ENCODE results near the gene SPINT1.

DNA sequence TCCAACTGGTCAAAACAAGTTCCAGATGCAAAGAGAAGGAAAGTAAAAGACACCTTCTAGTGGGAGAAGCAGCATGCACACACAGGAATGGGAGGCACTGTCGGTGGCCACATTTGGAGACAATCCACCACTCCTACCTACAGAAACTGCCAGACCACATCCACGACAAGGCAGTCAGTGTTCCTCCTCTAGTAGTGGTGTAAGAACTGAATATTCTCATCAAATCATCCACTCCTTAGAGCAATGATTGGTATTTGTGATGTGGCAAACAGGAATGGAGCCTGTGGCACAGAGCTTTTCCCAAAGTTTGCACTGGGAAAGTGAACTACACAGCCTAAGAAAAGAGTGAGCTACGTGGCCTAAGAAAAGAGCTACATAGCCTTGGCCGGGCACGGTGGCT lies 5.1 kb upstream of the SPINT1 start:
- TF ChIP-seq, protein P1, sequence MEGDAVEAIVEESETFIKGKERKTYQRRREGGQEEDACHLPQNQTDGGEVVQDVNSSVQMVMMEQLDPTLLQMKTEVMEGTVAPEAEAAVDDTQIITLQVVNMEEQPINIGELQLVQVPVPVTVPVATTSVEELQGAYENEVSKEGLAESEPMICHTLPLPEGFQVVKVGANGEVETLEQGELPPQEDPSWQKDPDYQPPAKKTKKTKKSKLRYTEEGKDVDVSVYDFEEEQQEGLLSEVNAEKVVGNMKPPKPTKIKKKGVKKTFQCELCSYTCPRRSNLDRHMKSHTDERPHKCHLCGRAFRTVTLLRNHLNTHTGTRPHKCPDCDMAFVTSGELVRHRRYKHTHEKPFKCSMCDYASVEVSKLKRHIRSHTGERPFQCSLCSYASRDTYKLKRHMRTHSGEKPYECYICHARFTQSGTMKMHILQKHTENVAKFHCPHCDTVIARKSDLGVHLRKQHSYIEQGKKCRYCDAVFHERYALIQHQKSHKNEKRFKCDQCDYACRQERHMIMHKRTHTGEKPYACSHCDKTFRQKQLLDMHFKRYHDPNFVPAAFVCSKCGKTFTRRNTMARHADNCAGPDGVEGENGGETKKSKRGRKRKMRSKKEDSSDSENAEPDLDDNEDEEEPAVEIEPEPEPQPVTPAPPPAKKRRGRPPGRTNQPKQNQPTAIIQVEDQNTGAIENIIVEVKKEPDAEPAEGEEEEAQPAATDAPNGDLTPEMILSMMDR (IDR thresholded peaks at IDR 0.05; ENCODE audit: low read depth, low read length), result no peak
- TF ChIP-seq EZH2phosphoT487 (IDR thresholded peaks at IDR 0.05; ENCODE audit: low read depth), result no peak
